ENCODE results near the gene EFCAB12.
"Not testable (repeated sequence)": the region's sequence is repeated elsewhere in the genome, so short reads cannot be mapped to it uniquely, and the experiment has no call there.

DNA sequence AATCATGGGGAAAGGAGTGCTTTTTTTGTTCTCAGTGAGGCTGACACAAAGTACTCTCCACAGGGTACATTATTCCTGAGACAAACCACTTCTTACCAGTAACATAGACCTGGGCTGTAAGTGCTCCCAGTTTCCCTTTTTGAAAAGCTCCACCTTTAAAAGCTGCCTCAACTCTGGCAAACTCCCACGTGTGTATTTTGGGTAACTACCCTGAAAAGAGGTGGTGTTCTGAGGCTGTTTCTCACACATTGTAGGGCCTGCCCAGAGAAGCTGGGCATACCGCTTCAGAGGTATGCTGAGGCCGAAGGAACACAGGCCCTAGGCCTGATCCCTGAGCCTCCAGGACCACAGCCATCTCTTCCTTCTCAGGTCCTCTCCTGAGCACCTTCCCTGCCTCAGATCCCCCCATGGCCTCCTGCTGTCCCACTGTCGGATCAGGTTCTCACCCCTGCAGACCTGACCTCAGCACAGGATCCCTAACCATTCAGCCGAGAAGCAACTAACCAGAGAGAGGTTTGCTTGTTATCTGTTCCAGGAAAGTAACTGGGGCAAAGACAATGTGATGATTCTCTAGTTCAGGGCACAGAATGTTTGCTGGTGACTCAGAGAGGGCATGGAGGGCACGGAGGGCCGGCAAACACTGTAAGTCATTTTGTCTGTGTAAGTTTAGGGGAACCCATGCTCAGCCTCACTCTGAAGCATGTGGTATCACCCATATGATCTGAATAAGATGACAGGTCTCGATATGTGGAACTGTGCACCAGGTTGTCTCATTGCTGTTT is 36.1 kb downstream of the EFCAB12 start:
- TF ChIP-seq, protein P1, sequence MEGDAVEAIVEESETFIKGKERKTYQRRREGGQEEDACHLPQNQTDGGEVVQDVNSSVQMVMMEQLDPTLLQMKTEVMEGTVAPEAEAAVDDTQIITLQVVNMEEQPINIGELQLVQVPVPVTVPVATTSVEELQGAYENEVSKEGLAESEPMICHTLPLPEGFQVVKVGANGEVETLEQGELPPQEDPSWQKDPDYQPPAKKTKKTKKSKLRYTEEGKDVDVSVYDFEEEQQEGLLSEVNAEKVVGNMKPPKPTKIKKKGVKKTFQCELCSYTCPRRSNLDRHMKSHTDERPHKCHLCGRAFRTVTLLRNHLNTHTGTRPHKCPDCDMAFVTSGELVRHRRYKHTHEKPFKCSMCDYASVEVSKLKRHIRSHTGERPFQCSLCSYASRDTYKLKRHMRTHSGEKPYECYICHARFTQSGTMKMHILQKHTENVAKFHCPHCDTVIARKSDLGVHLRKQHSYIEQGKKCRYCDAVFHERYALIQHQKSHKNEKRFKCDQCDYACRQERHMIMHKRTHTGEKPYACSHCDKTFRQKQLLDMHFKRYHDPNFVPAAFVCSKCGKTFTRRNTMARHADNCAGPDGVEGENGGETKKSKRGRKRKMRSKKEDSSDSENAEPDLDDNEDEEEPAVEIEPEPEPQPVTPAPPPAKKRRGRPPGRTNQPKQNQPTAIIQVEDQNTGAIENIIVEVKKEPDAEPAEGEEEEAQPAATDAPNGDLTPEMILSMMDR (IDR thresholded peaks at IDR 0.05 in 4 of 5, conservative IDR thresholded peaks at IDR 0.05 in 1 of 5) = not testable (repeated sequence)
- not testable (repeated sequence) for TF ChIP-seq POLR2A (IDR thresholded peaks at IDR 0.05)

Data from gastrocnemius medialis (tissue), 4 donors.